NCI-H128 (cell line): Measurements from ENCODE around the gene MAGEA12.
"Not testable (repeated sequence)": the region's sequence is repeated elsewhere in the genome, so short reads cannot be mapped to it uniquely, and the experiment has no call there.

Experiments
- DNase-seq: peaks from one replicate; lab custom pipeline; 2025; ENCODE audit not compliant: unreplicated experiment; lab: John Stamatoyannopoulos, UW

Gene MAGEA12

DNA sequence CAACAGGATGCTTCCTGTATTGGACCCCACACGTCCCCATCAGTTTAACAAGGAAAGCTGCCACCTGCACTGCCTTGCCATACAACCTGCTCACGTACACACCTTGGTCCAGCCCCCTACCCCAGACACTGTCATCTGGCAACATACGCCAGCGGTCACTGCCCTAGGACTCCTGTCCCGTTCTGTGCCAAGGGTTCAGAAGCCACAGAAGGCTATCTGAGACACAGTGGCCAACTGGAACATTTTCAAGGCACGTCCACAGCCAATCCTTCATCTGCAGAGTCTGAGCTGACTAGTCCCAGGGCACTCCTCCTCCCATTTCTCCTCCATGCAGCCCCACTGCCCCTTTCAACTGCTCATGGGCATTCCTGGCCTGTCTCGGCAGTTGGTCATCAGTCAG, 28.0 kb downstream of the MAGEA12 start:
- DNase-seq = not testable (repeated sequence)

DNA sequence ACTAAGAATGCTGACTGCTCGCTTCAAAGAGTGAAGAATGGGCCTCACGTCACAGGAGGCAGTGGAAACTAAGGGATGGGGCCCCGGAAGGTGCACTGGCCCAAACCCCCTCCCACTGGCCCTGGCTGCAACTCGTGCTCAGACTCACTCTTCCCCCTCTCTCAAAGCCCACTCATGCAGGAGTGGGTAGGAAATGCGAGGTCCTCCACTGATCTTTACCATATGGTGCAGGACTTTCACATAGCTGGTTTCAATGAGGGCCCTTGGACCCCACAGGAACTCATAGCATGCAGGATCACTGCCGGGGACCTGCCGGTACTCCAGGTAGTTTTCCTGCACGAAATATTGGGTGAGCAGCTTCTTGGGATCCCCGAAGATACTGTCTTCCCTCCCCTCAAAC, 33.0 kb downstream of the MAGEA12 start:
- DNase-seq = not testable (repeated sequence)

DNA sequence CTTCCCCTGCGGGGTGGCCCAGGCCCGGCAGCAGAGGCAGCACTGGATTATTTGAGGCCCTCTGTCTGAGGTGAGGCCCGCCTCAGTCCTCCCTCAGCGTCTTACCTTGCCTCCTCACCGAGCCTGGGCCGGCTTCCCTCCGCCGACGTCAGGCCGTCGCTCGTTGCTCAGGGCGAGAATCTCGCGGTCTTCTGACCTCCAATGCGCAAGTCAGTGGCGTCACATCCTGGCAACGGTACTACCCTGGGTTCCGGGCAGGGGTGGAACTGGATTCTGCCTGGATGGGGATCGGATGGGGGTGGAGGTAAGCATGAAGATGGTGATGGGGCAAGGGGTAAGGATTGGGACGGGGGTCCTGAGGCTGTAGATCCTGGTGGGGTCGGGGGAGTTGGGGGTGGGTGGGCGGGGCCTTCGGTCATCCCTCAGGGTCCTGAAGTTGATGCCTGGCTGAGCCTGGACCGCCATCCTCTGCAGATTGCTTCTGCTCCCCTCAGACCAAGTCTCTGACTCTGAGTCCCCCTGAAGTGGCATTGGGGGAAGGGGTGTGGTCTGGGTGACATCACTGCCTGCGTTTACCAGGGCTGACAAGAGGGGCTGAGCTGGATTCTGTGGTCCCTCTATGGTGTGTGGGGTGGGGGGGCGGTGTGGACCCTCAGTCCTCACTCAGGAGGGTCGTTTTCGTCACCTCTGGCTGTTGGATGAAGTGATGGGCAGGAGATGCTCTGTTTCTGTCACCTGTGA, 36.2 kb downstream of the MAGEA12 start, which contains the start of gene MAGEA6:
Gene MAGEA6, minus strand, starts transcription at position 141 of the 741 bp plus-strand sequence. CDS start 2,039 bp downstream, outside the sequence.
- DNase-seq = not testable (repeated sequence)

DNA sequence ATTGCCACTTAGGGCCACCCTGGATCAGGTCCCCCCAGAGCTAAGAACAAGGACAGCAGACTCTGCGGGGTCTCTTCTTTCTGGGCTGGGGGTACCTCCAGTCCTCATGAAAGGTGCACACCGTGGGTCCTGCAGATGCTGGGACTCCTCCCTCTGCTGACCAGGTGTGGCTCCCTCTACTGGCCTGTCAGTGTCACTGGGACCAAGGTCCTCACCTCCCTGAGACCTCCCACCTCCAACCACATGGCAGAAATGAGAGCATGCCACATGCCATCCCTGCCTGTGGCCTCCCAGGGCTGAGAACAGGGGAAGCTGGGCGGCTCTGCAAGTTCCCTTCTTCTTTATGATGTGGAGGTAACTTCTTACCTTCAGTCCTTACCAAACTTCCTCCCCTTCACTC, 53.5 kb downstream of the MAGEA12 start:
- not testable (repeated sequence) for DNase-seq
